Duodenal mucosa (tissue), 2 donors: ENCODE data around the gene PHGDH.

Experiments used
- H3K27ac ChIP-seq: one replicate; pipeline ENCODE4 v1.7.0; 2013; ENCODE audit warnings: low read depth, low read length
- H3K27me3 ChIP-seq, 2 donors: one replicate each; pipeline ENCODE4 v1.7.0; 2013; ENCODE audit warnings: low read length in 2 of 2, control low read depth in 1 of 2; ENCODE audit not compliant: insufficient read depth in 2 of 2, control insufficient read depth in 1 of 2
- H3K36me3 ChIP-seq, 2 donors: one replicate each; pipeline ENCODE4 v1.7.0; 2013; ENCODE audit warnings: low read length in 2 of 2, control low read depth in 1 of 2; ENCODE audit not compliant: insufficient read depth in 2 of 2, control insufficient read depth in 1 of 2
- H3K4me1 ChIP-seq, 2 donors: one replicate each; pipeline ENCODE4 v1.7.0; 2013; ENCODE audit warnings: low read length in 2 of 2, control low read depth in 1 of 2; ENCODE audit not compliant: insufficient read depth in 2 of 2, control insufficient read depth in 1 of 2
- H3K4me3 ChIP-seq, 2 donors: one replicate each; pipeline ENCODE4 v1.7.0; 2013; ENCODE audit warnings: low read length in 2 of 2, low read depth in 1 of 2
- H3K9ac ChIP-seq, 2 donors: one replicate each; pipeline ENCODE4 v1.7.0; 2013; ENCODE audit warnings: low read length in 2 of 2, low read depth in 1 of 2
- H3K9me3 ChIP-seq, 2 donors: one replicate each; pipeline ENCODE4 v1.7.0; 2013; ENCODE audit warnings: low read length in 2 of 2, control low read depth in 1 of 2; ENCODE audit not compliant: control insufficient read depth in 1 of 2

Gene PHGDH

GRCh38 chr1:119727991-119728390, 16.3 kb downstream of the PHGDH start:
- no peak overlapping the region for H3K4me3 ChIP-seq
- no peak overlapping the region for H3K27ac ChIP-seq
- H3K4me1 ChIP-seq = peaks cover 8 to 9% of the 10 kb centered on the region in 2 donors
- no peak overlapping the region for H3K9ac ChIP-seq
- H3K27me3 ChIP-seq = no peaks in the 10 kb centered on the region
- H3K9me3 ChIP-seq = no peaks in the 10 kb centered on the region
- peaks cover 0 to 2% of the 10 kb centered on the region in 2 donors for H3K36me3 ChIP-seq

GRCh38 chr1:119729044-119729443, 17.3 kb downstream of the PHGDH start:
- Histone ChIP-seq H3K27ac (no peak overlapping the region), H3K27me3 (no peaks in the 10 kb centered on the region), H3K4me3 (no peak overlapping the region), H3K9ac (no peak overlapping the region), H3K36me3 (no peaks in the 10 kb centered on the region), H3K4me1 (peaks cover 8 to 9% of the 10 kb centered on the region in 2 donors), H3K9me3 (no peaks in the 10 kb centered on the region)

- Histone ChIP-seq H3K9me3 (no peaks in the 10 kb centered on the region), H3K36me3 (no peaks in the 10 kb centered on the region), H3K27me3 (no peaks in the 10 kb centered on the region), H3K4me3 (no peak overlapping the region), H3K9ac (no peak overlapping the region), H3K4me1 (peaks cover 8 to 9% of the 10 kb centered on the region in 2 donors), H3K27ac (no peak overlapping the region)
Observed at GRCh38 chr1:119731060-119731459, 19.3 kb downstream of the PHGDH start.

- no peaks in the 10 kb centered on the region for H3K9me3 ChIP-seq
- H3K4me1 ChIP-seq = peaks cover 8 to 10% of the 10 kb centered on the region in 2 donors
- H3K9ac ChIP-seq = no peak overlapping the region
- H3K36me3 ChIP-seq = no peaks in the 10 kb centered on the region
- no peaks in the 10 kb centered on the region for H3K27me3 ChIP-seq
- no peak overlapping the region for H3K4me3 ChIP-seq
- no peak overlapping the region for H3K27ac ChIP-seq
Observed at GRCh38 chr1:119731741-119732430, 20.2 kb downstream of the PHGDH start.

- H3K27ac ChIP-seq = no peak overlapping the region
- no peaks in the 10 kb centered on the region for H3K36me3 ChIP-seq
- no peak overlapping the region for H3K9ac ChIP-seq
- no peak overlapping the region for H3K4me3 ChIP-seq
- peaks cover 11 to 17% of the 10 kb centered on the region in 2 donors for H3K4me1 ChIP-seq
- no peaks in the 10 kb centered on the region for H3K27me3 ChIP-seq
- no peaks in the 10 kb centered on the region for H3K9me3 ChIP-seq
Observed at GRCh38 chr1:119732465-119733168, 20.9 kb downstream of the PHGDH start.

GRCh38 chr1:119733754-119734153, 22.0 kb downstream of the PHGDH start:
- no peak overlapping the region for H3K27ac ChIP-seq
- H3K9ac ChIP-seq = no peak overlapping the region
- H3K4me1 ChIP-seq = peaks cover 12 to 16% of the 10 kb centered on the region in 2 donors
- no peaks in the 10 kb centered on the region for H3K9me3 ChIP-seq
- H3K27me3 ChIP-seq = no peaks in the 10 kb centered on the region
- H3K4me3 ChIP-seq = no peak overlapping the region
- H3K36me3 ChIP-seq = no peaks in the 10 kb centered on the region

- H3K4me1 ChIP-seq = peaks cover 12 to 16% of the 10 kb centered on the region in 2 donors
- no peak overlapping the region for H3K4me3 ChIP-seq
- no peak overlapping the region for H3K9ac ChIP-seq
- no peak overlapping the region for H3K27ac ChIP-seq
- H3K27me3 ChIP-seq = no peaks in the 10 kb centered on the region
- no peaks in the 10 kb centered on the region for H3K9me3 ChIP-seq
- H3K36me3 ChIP-seq = no peaks in the 10 kb centered on the region
Observed at GRCh38 chr1:119735217-119735616, 23.5 kb downstream of the PHGDH start.

- no peak overlapping the region for H3K9ac ChIP-seq
- no peak overlapping the region for H3K27ac ChIP-seq
- H3K4me1 ChIP-seq = peaks cover 12 to 16% of the 10 kb centered on the region in 2 donors
- no peak overlapping the region for H3K4me3 ChIP-seq
- H3K27me3 ChIP-seq = no peaks in the 10 kb centered on the region
- H3K36me3 ChIP-seq = no peaks in the 10 kb centered on the region
- H3K9me3 ChIP-seq = no peaks in the 10 kb centered on the region
Observed at GRCh38 chr1:119736649-119737039, 24.9 kb downstream of the PHGDH start.

GRCh38 chr1:119737040-119737682, 25.4 kb downstream of the PHGDH start:
- Histone ChIP-seq H3K27me3 (no peaks in the 10 kb centered on the region), H3K9me3 (no peaks in the 10 kb centered on the region), H3K4me1 (peaks cover 15 to 19% of the 10 kb centered on the region in 2 donors), H3K36me3 (no peaks in the 10 kb centered on the region), H3K9ac (no peak overlapping the region), H3K27ac (no peak overlapping the region), H3K4me3 (no peak overlapping the region)

GRCh38 chr1:119738100-119738720, 26.5 kb downstream of the PHGDH start:
- Histone ChIP-seq H3K4me3 (no peak overlapping the region), H3K9ac (no peak overlapping the region), H3K4me1 (peaks cover 26 to 29% of the 10 kb centered on the region in 2 donors), H3K36me3 (no peaks in the 10 kb centered on the region), H3K27ac (no peak overlapping the region), H3K9me3 (no peaks in the 10 kb centered on the region), H3K27me3 (no peaks in the 10 kb centered on the region)
